H9 (cell line): ENCODE measurements around the gene USP13. TPM values are rescaled to one million over a fixed set of nuclear protein-coding genes. Genes with fewer than 3 reads are reported as not detected.

Experiments used
- DNase-seq: peaks from one replicate; pipeline ENCODE4 v3.0.0-alpha.2; 2017
- H2AFZ ChIP-seq: one replicate; pipeline ENCODE4 v1.6.1; 2013; ENCODE audit warnings: mild to moderate bottlenecking, low read length, control low read depth, moderate library complexity
- H2AK5ac ChIP-seq: 2 replicates; pipeline ENCODE4 v1.6.1; 2013; ENCODE audit warnings: low read length, control low read depth, mixed read lengths; ENCODE audit not compliant: insufficient read length
- H2BK120ac ChIP-seq: one replicate; pipeline ENCODE4 v1.6.1; 2013; ENCODE audit warnings: low read depth, mild to moderate bottlenecking, low read length, control low read depth, inconsistent platforms; ENCODE audit not compliant: poor library complexity, severe bottlenecking
- H2BK12ac ChIP-seq: 2 replicates; pipeline ENCODE4 v1.6.1; 2013; ENCODE audit warnings: low read length, control low read depth, mixed read lengths, low read depth; ENCODE audit not compliant: insufficient read length
- H2BK15ac ChIP-seq: 2 replicates; pipeline ENCODE4 v1.6.1; 2013; ENCODE audit warnings: low read depth, low read length, control low read depth
- H2BK20ac ChIP-seq: one replicate; pipeline ENCODE4 v1.6.1; 2013; ENCODE audit warnings: low read depth, mild to moderate bottlenecking, low read length, control low read depth, inconsistent platforms; ENCODE audit not compliant: poor library complexity, severe bottlenecking
- H2BK5ac ChIP-seq: 2 replicates; pipeline ENCODE4 v1.6.1; 2013; ENCODE audit warnings: low read length, control low read depth, mixed read lengths; ENCODE audit not compliant: insufficient read length
- H3K14ac ChIP-seq: 2 replicates; pipeline ENCODE4 v1.6.1; 2013; ENCODE audit warnings: low read length, control low read depth; ENCODE audit not compliant: insufficient read depth
- H3K18ac ChIP-seq: 2 replicates; pipeline ENCODE4 v1.6.1; 2013; ENCODE audit warnings: low read depth, mild to moderate bottlenecking, mixed read lengths, low read length, control low read depth; ENCODE audit not compliant: insufficient read length
- H3K23ac ChIP-seq: 2 replicates; pipeline ENCODE4 v1.6.1; 2013; ENCODE audit warnings: low read length, control low read depth, mixed read lengths, low read depth; ENCODE audit not compliant: insufficient read length
- H3K23me2 ChIP-seq: 2 replicates; pipeline ENCODE4 v1.6.1; 2013; ENCODE audit warnings: low read depth, mild to moderate bottlenecking, mixed read lengths, low read length, control low read depth; ENCODE audit not compliant: insufficient read length, poor library complexity, severe bottlenecking
- H3K27ac ChIP-seq: 2 replicates; pipeline ENCODE4 v1.5.1; 2013; ENCODE audit warnings: low read length, control low read depth, mixed read lengths, low read depth; ENCODE audit not compliant: insufficient read length
- H3K27me3 ChIP-seq: 2 replicates; pipeline ENCODE4 v1.6.1; 2013; ENCODE audit warnings: low read length, control low read depth, inconsistent platforms; ENCODE audit not compliant: insufficient read depth
- H3K4ac ChIP-seq: 2 replicates; pipeline ENCODE4 v1.6.1; 2013; ENCODE audit warnings: low read depth, mild to moderate bottlenecking, control low read depth, inconsistent platforms, low read length, moderate library complexity
- H3K4me1 ChIP-seq: 2 replicates; pipeline ENCODE4 v1.6.1; 2013; ENCODE audit warnings: low read length, control low read depth, inconsistent platforms; ENCODE audit not compliant: insufficient read depth
- H3K4me2 ChIP-seq: 2 replicates; pipeline ENCODE4 v1.6.1; 2013; ENCODE audit warnings: low read length, control low read depth, mixed read lengths; ENCODE audit not compliant: insufficient read length, insufficient read depth
- H3K56ac ChIP-seq: 2 replicates; pipeline ENCODE4 v1.6.1; 2013; ENCODE audit warnings: low read depth, mild to moderate bottlenecking, mixed read lengths, low read length, control low read depth; ENCODE audit not compliant: insufficient read length
- H3K79me1 ChIP-seq: 2 replicates; pipeline ENCODE4 v1.6.1; 2013; ENCODE audit warnings: low read depth, mild to moderate bottlenecking, moderate library complexity, low read length, control low read depth, inconsistent platforms; ENCODE audit not compliant: insufficient read depth, poor library complexity, severe bottlenecking
- H3K79me2 ChIP-seq: 2 replicates; pipeline ENCODE4 v1.6.1; 2013; ENCODE audit warnings: low read length, control low read depth, inconsistent platforms; ENCODE audit not compliant: insufficient read depth
- H3K9ac ChIP-seq: 2 replicates; pipeline ENCODE4 v1.6.1; 2013; ENCODE audit warnings: low read length, control low read depth, mixed read lengths; ENCODE audit not compliant: insufficient read length; ENCODE audit errors: extremely low read depth
- H3K9me3 ChIP-seq: one replicate; pipeline ENCODE4 v1.6.1; 2013; ENCODE audit warnings: low read depth, low read length, inconsistent platforms; ENCODE audit not compliant: control insufficient read depth
- H3T11ph ChIP-seq: one replicate; pipeline ENCODE4 v1.6.1; 2013; ENCODE audit warnings: mild to moderate bottlenecking, low read length, control low read depth, inconsistent platforms
- H4K20me1 ChIP-seq: one replicate; pipeline ENCODE4 v1.6.1; 2013; ENCODE audit not compliant: control insufficient read depth, insufficient read length, insufficient read depth
- H4K5ac ChIP-seq: 2 replicates; pipeline ENCODE4 v1.6.1; 2013; ENCODE audit warnings: low read depth, mild to moderate bottlenecking, mixed read lengths, low read length, control low read depth; ENCODE audit not compliant: insufficient read length
- H4K8ac ChIP-seq: replicated peaks from 2 replicates; pipeline ENCODE4 v1.6.1; 2013; ENCODE audit warnings: low read length, control low read depth, mixed read lengths, low read depth; ENCODE audit not compliant: insufficient read length
- H4K91ac ChIP-seq: 2 replicates; pipeline ENCODE4 v1.6.1; 2013; ENCODE audit warnings: low read depth, mild to moderate bottlenecking, moderate library complexity, mixed read lengths, low read length, control low read depth; ENCODE audit not compliant: insufficient read length
- H3K27ac Mint-ChIP-seq, 3 experiments: 2 replicates in 2 of 3; 3 replicates in 1 of 3; pipeline ENCODE4 v1.8.0; 2020 to 2021; ENCODE audit warnings: mixed read lengths in 3 of 3, mild to moderate bottlenecking in 1 of 3, moderate library complexity in 1 of 3
- H3K27me3 Mint-ChIP-seq: 2 replicates; pipeline ENCODE4 v1.8.0; 2021; ENCODE audit warnings: low read depth, mild to moderate bottlenecking, moderate library complexity, mixed read lengths
- H3K36me3 Mint-ChIP-seq, 3 experiments: 2 replicates in 2 of 3; 3 replicates in 1 of 3; pipeline ENCODE4 v1.8.0; 2020 to 2021; ENCODE audit warnings: low read depth in 3 of 3, mixed read lengths in 3 of 3; ENCODE audit not compliant: insufficient read depth in 1 of 3
- H3K4me1 Mint-ChIP-seq, 2 experiments: 2 replicates each; pipeline ENCODE4 v1.8.0; 2020; ENCODE audit warnings: mixed read lengths in 2 of 2
- H3K4me3 Mint-ChIP-seq, 2 experiments: 2 replicates in 1 of 2; 3 replicates in 1 of 2; pipeline ENCODE4 v1.8.0; 2020 to 2021; ENCODE audit warnings: mild to moderate bottlenecking in 2 of 2, mixed read lengths in 2 of 2, moderate library complexity in 1 of 2
- H3K9me3 Mint-ChIP-seq, 2 experiments: 2 replicates in 1 of 2; 3 replicates in 1 of 2; pipeline ENCODE4 v1.8.0; 2020; ENCODE audit warnings: mild to moderate bottlenecking in 2 of 2, mixed read lengths in 2 of 2, moderate library complexity in 1 of 2
- CTCF ChIP-seq: fragments of 200-600 bp; sonication (generic); conservative IDR thresholded peaks from 3 replicates; pipeline ENCODE4 v1.8.0; 2021; ENCODE audit warnings: antibody characterized with exemption, mild to moderate bottlenecking
- WGBS: extraction: QIAGEN DNeasy Blood & Tissue Kit; methylation state at CpG from one replicate; pipeline ENCODE4 v1.1.7; 2013; ENCODE audit warnings: missing lambda C conversion rate, low lambda C conversion rate, mixed read lengths; ENCODE audit not compliant: insufficient read length; ENCODE audit errors: extremely low coverage; 5-methylcytosine and 5-hydroxymethylcytosine counted together
- total RNA-seq: library from RNA; stranded (reverse); gene quantifications from 2 replicates; pipeline ENCODE4 v1.2.1, GENCODE V29; 2021

USP13 gene
- total RNA-seq, 1 experiment from 2014 or later: 26.7 TPM

- Histone ChIP-seq H3K4me1 (no peaks in the 10 kb centered on the region), H4K8ac (no peak overlapping the region), H3K14ac (no peak overlapping the region), H3T11ph (no peak overlapping the region), H3K56ac (no peak overlapping the region), H3K79me1 (no peaks in the 10 kb centered on the region), H3K23me2 (peaks cover 16% of the 10 kb centered on the region), H3K4ac (no peak overlapping the region), H2AFZ (peak overlapping the region; percentile 98), H3K23ac (no peak overlapping the region), H3K79me2 (peaks cover 15% of the 10 kb centered on the region; the same call in 1 of the 2 replicates), H2BK120ac (no peak overlapping the region), H2AK5ac (no peak overlapping the region), H2BK15ac (no peak overlapping the region), H3K9me3 (no peaks in the 10 kb centered on the region), H2BK20ac (no peak overlapping the region), H3K9ac (peak overlapping the region; percentile 81), H3K4me2 (peak overlapping the region; percentile 71), H4K5ac (no peak overlapping the region), H4K20me1 (no peaks in the 10 kb centered on the region), H3K18ac (no peak overlapping the region), H2BK5ac (no peak overlapping the region), H2BK12ac (no peak overlapping the region), H3K27me3 (no peaks in the 10 kb centered on the region), H3K27ac (no peak overlapping the region), H4K91ac (no peak overlapping the region)
- Mint-ChIP-seq H3K9me3 (no peaks in the 10 kb centered on the region), H3K4me3 (peak overlapping the region; percentile 81 to 84), H3K27me3 (no peaks in the 10 kb centered on the region), H3K27ac (peak overlapping the region; percentile 29 to 79 (median 57); a peak in 4 of 7 replicates), H3K36me3 (peaks cover 5 to 16% (median 13%) of the 10 kb centered on the region in 3 experiments; a peak in 5 of 7 replicates), H3K4me1 (peaks cover 24 to 26% of the 10 kb centered on the region in 2 experiments)
- DNase-seq: no peak
- no CpG with 5 or more reads among the region's 11 CpGs for WGBS
- no peak for TF ChIP-seq CTCF
Observed at GRCh38 chr3:179651687-179652446, 973 bp upstream of the USP13 start.
